ENCODE measurements around the gene VMO1. TPM values are rescaled to one million over a fixed set of nuclear protein-coding genes. Genes with fewer than 3 reads are reported as not detected.

The VMO1 gene
- total RNA-seq, 2 experiments from 2014 or later, result not detected

- ATAC-seq, result no peak
- intact Hi-C loops (cut with micrococcal nuclease), result no loop called here
- H3K4me3 Mint-ChIP-seq, result no peak overlapping the region
- DNase-seq, result peak; percentile 29
- no peaks in the 10 kb centered on the region for H3K36me3 Mint-ChIP-seq (ENCODE audit: low read depth)
- TF ChIP-seq CTCF (IDR thresholded peaks at IDR 0.05), result no peak
- H3K27me3 Mint-ChIP-seq, result peaks cover 17% of the 10 kb centered on the region
- POLR2A ChIA-PET, result interaction anchor here (1.2 kb wide), 1 partner anchor 54 kb away, joined by 5 read pairs; no protein-coding TSS in a partner anchor
- peaks cover 36% of the 10 kb centered on the region for H3K4me1 Mint-ChIP-seq (ENCODE audit: low read depth)
- CTCF ChIA-PET, result interaction anchor here (1.2 kb wide), 2 partner anchors 54 to 173 kb away, joined by 3 read pairs; no protein-coding TSS in a partner anchor
- H3K9me3 Mint-ChIP-seq, result no peaks in the 10 kb centered on the region
- H3K27ac Mint-ChIP-seq, result no peak overlapping the region
Measured at GRCh38 chr17:4735876-4736651, 50.1 kb downstream of the VMO1 start.

Other genes starting within 250 kb of the VMO1 start
- gene MYBBP1A, start 231.0 kb downstream of the VMO1 start, total RNA-seq, result 100 to 1,000 TPM; 104 to 107 TPM
- gene GGT6, start 225.8 kb downstream of the VMO1 start, total RNA-seq, result not detected
- not detected for gene SMTNL2, start 201.8 kb downstream of the VMO1 start, total RNA-seq
- gene ALOX15, start 144.7 kb downstream of the VMO1 start, total RNA-seq, result not detected
- gene PELP1, start 82.2 kb downstream of the VMO1 start, total RNA-seq, result 100 to 1,000 TPM; 108 to 117 TPM
- gene ARRB2, start 75.7 kb downstream of the VMO1 start, total RNA-seq, result 100 to 1,000 TPM; 163 to 176 TPM
- gene MED11, start 54.9 kb downstream of the VMO1 start, total RNA-seq, result 10 to 100 TPM; 19.0 to 23.8 TPM
- gene ZMYND15, start 46.5 kb downstream of the VMO1 start, total RNA-seq, result not detected
- gene CXCL16, start 46.4 kb downstream of the VMO1 start, total RNA-seq, result 1 to 10 TPM; 2.0 to 2.5 TPM
- not detected for gene TM4SF5, start 14.5 kb downstream of the VMO1 start, total RNA-seq
- not detected for gene GLTPD2, start 2.6 kb upstream of the VMO1 start, total RNA-seq
- 100 to 1,000 TPM; 131 to 139 TPM for gene PSMB6, start 9.8 kb upstream of the VMO1 start, total RNA-seq
- 1 to 10 TPM; 6.2 to 6.8 TPM for gene PLD2, start 20.8 kb upstream of the VMO1 start, total RNA-seq
- 10 to 100 TPM; 50.8 to 51.5 TPM for gene MINK1, start 47.0 kb upstream of the VMO1 start, total RNA-seq
- 1 to 10 TPM; 3.0 to 3.6 TPM for gene C17orf107, start 113.2 kb upstream of the VMO1 start, total RNA-seq
- gene CHRNE, start 116.7 kb upstream of the VMO1 start, total RNA-seq, result under 1 TPM; 0.45 to 0.78 TPM
- gene GP1BA, start 145.9 kb upstream of the VMO1 start, total RNA-seq, result not detected
- gene SLC25A11, start 153.7 kb upstream of the VMO1 start, total RNA-seq, result 10 to 100 TPM; 80.8 to 87.0 TPM
- 100 to 1,000 TPM; 144 to 152 TPM for gene RNF167, start 153.9 kb upstream of the VMO1 start, total RNA-seq
- gene PFN1, start 162.2 kb upstream of the VMO1 start, total RNA-seq, result 1,000 to 10,000 TPM; 1,726 to 1,759 TPM
- 10 to 100 TPM; 31.3 to 34.0 TPM for gene ENO3, start 164.8 kb upstream of the VMO1 start, total RNA-seq
- gene SPAG7, start 181.5 kb upstream of the VMO1 start, total RNA-seq, result 10 to 100 TPM; 62.7 to 62.9 TPM
- 10 to 100 TPM; 91.5 to 99.0 TPM for gene CAMTA2, start 201.3 kb upstream of the VMO1 start, total RNA-seq
- under 1 TPM in 1 of 2 experiments, not detected in 1; 0.63 TPM for gene INCA1, start 211.2 kb upstream of the VMO1 start, total RNA-seq
- 10 to 100 TPM; 35.7 to 37.4 TPM for gene KIF1C, start 211.6 kb upstream of the VMO1 start, total RNA-seq
- under 1 TPM; 0.13 to 0.14 TPM for gene SLC52A1, start 249.1 kb upstream of the VMO1 start, total RNA-seq

All from activated CD8-positive, alpha-beta T cell treated with anti-CD3 and anti-CD28 coated beads for 36 hours (primary cell).